Vagina (tissue), 2 donors: Measurements from ENCODE around the gene GRAMD1B.

Experiments
- CTCF ChIP-seq, 3 experiments: fragments of 450-650 bp in 2 of 3; fragments of 200-600 bp in 1 of 3; sonication (generic) in 1 of 3; IDR thresholded peaks; one replicate each; pipeline ENCODE4 v1.5.1; 2017 to 2019; ENCODE audit warnings: antibody characterized with exemption in 3 of 3, mild to moderate bottlenecking in 2 of 3, moderate library complexity in 2 of 3
- POLR2A ChIP-seq, 2 donors: fragments of 450-650 bp; IDR thresholded peaks; one replicate each; pipeline ENCODE4 v1.6.1; 2017; ENCODE audit warnings: antibody characterized with exemption in 2 of 2, mild to moderate bottlenecking in 2 of 2, moderate library complexity in 2 of 2

GRCh38 chr11:123480882-123481281, 50.8 kb downstream of the GRAMD1B start:
- no peak for TF ChIP-seq CTCF (IDR thresholded peaks at IDR 0.05)
- TF ChIP-seq POLR2A (IDR thresholded peaks at IDR 0.05): no peak
